Endothelial cell of hepatic sinusoid (primary cell): Measurements from ENCODE around the gene TMEM273.

ENCODE experiments used
- in situ Hi-C: cut with HindIII; loops from 2 replicates; pipeline ENCODE4 v1.10.0; 2017; ENCODE audit warnings: low sequenced_read_pairs

The TMEM273 gene, protein sequence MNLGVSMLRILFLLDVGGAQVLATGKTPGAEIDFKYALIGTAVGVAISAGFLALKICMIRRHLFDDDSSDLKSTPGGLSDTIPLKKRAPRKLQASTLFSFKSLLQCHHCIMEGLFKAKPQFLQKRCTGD

DNA sequence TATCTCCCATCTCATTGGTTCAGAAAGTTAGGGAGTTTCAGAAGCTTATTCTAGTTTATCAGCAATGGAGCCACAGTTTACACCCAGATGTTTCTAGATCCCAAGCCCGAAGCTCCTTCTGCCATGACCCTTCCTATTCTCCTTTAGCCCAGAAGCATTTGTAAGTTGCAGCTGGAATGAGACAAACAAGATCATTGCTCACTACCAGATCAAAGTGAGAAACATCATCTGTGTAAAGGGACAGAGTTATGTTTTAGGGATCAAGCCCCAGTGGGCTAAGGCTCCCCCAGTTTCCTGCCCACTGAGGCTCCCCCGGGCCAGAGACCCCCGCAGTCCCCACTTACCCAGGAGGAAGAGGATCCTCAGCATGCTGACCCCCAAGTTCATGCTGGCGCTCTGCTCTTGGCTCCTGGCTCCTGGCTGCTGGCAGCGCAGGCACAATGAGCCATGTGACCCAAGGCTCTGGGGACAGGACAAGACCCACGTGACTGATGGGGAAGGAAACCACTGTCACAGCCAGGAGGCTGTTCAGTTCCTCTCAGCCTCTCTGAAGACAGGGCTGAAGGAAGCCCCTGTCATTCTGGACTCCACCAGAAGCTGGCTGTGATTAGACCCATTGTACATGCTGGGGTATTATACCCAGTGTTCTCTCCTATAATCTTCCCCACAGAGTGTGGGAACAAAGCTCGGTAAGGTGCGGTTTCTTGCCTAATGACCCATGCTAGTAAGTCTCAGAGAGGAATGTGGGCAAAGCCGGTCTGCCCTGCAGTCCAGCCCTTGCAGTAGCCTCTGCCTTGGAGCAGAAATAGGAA, at the start of gene TMEM273:
Gene TMEM273 (minus strand): TSS at position 442 of the 812 bp plus-strand sequence. CDS start 55 bp downstream, at position 387.
- in situ Hi-C loops, result no loop called here

DNA sequence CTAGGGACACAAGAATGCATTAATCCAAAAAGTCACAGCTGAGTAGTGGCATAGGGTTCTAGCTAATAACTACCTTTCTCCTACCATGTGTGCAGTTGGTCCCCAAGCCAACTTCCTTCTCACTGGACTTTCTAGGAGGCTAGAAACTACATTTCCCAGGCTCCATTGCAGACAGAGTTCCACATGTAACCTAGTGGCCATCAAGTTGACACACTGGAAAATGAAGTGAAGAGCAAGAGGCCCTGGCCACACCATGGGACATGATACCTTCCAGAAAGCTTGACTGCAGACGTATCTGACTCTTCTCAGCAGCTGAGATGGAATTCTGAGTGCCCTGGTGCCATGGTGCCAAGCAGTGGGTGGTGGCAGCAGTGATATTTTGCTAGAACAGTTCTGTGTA, 49.8 kb upstream of the TMEM273 start:
- in situ Hi-C loops, result loop anchor here (25.0 kb wide), 1 partner anchor 151 kb away; no protein-coding TSS in a partner anchor

DNA sequence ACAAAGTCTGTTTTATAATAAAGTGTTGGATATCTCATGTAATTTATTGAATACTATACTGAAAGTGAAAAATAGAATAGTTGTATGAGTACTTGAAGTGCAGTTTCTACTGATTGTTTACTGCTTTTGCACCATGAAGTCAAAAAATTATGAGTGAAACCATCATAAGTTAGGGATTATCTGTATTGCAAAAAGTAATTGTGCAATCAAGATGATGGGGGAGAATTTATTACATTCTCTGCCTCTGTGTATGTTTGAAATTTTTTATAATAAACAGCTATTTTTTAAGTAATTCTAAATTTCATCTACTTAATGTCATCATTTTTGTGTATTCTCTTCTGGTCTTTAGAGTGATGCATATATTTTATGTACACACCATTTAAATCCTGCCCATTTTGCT, 47.2 kb upstream of the TMEM273 start:
- in situ Hi-C loops, result loop anchor here (25.0 kb wide), 1 partner anchor 148 kb away; no protein-coding TSS in a partner anchor

DNA sequence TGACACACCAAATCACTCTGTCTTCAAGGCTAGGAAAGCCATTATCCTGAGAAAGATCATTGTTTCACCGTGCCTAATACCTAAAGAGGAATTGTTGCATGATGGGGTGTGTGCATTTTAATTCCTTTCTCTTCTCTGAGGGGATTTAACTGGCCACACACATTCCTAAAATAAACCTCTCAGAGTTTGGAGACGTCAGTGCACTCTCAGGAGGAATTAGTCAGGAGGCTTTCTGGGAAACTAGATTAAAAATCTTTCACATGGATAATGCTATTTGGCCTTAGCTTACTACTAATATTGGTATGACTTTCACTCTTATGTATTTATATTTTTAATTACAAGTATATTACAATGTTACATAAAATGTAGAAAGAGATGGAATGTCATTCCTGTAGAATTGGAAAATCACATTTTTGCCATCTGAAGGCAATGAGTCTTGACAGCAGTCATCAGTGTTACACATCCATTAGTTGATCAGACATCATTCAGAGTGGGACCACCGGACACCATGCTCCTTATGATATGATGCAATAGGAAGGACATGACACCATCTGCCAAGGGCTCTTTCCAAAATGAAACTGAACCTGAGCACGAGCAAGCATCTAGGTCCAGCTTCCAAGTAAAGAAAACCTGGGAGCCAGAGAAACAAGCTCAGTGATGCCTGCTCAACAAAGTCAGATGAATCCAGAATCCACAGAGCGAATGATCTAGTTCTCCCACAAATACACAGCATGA, 43.1 kb upstream of the TMEM273 start:
- in situ Hi-C loops, result loop anchor here (25.0 kb wide), 1 partner anchor 144 kb away; no protein-coding TSS in a partner anchor

DNA sequence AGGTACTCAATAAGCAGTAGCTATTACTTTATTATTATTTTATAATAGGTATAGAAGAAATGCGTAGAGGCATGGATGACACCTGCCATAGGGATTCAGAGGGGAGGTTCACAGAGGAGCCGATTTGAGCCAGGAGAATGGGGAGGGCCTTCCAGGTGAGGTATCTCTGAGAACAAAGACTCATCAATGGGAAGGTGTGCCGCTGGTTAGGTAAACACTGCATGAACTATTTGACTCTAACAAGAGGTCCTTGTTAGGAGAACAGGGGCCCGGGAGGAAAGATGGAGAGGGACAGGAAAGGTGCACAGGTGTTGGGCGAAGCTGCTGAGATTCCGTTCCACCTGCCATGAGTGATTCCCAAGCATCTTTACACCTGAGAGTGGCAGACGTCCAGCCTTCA, 41.8 kb upstream of the TMEM273 start:
- in situ Hi-C loops, result loop anchor here (25.0 kb wide), 1 partner anchor 143 kb away; no protein-coding TSS in a partner anchor

DNA sequence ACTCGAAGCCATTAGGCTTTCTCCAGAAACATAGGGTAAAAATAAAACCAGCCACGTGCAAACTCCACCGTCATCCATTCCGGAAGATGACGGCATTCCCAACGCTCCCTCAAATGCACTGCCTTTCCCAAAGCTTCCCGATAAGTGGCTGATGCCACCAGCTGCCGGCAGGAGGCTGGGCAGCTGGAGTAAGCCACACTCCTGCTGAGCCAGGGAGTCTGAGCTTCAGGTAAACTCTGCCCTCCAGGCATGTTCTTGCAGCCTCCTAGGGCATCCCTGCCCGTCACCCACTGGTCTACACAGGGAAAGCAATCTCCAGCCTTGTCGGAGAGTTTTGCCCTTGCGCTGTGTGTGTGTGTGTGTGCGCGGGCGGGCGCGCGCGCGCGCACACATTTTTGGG, 40.5 kb upstream of the TMEM273 start:
- in situ Hi-C loops, result loop anchor here (10.0 to 25.0 kb wide), 2 partner anchors 66 to 141 kb away; partner anchors contain the start of gene C10orf71

DNA sequence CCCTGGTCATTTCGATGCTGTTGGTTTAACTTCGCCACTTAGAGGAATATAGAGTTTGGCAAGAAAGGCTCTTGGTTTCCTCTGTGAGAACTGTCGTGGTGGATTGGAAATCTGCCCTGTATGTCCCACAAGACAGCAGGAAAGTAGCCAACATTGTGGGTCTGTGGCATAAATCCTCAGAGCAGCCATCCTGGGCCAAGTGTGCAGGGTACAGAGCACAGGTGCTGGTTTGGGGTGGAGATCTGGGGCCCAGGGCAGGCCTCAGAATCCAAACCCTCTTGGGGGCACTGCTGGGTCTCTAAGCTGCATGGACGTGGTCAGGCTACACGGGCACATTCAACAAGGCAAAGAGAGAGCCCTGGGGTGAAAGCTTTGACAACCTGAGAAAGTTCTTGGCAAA, 39.2 kb upstream of the TMEM273 start:
- in situ Hi-C loops, result loop anchor here (10.0 to 25.0 kb wide), 2 partner anchors 67 to 140 kb away; partner anchors contain the start of gene C10orf71

DNA sequence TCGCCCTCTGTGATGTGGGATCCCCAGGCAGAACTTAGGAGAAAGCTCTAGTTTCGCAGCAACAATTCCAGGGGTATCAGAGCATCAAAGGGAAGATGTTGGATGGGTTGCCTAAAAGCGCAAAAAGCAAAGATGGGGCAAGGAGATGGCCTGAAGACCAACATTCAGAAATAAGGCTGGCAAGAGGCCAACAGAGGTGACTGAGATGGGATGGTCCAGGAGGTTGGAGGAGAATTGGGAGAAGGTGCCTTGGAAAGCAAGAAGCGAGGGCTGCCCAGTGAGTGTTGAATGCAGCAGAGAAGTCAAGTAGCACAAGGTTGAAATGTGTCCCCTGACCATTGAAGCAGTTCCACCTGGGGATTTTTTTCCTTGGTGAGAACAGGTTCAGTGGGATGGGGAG, 38.4 kb upstream of the TMEM273 start:
- in situ Hi-C loops, result loop anchor here (10.0 to 25.0 kb wide), 2 partner anchors 68 to 139 kb away; partner anchors contain the start of gene C10orf71

DNA sequence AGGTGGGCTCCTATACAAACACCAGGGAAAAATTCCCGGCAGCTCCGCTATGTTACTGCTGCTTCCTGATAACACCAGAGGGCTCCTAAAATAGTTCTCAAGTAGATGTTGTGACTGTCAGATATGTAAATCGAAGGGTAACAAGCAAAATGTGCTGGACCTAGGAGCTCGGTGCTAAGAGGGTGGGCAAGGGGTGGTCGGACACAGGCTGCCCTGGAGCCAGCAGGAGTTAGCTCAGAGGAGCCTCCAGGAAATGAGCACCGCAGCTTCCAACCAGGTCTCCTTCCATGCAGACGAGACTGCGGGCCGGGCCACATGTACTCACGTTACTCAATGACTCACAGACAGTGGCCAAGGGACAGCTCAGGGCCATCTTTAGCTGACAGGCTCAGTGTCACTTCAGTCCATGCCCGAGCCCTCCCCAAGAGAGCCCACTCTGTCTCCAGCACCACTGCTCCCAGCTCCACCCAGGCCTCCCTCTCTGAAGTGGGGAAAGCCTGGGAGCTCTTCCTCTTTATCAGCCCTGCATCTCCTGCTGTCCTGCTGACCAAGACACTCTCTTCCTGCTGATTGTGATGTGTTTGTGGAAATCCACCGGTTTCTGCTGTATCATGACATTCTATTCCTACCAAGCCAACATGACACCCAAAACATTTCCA, 37.2 kb upstream of the TMEM273 start:
- in situ Hi-C loops, result loop anchor here (10.0 to 25.0 kb wide), 2 partner anchors 69 to 138 kb away; partner anchors contain the start of gene C10orf71

DNA sequence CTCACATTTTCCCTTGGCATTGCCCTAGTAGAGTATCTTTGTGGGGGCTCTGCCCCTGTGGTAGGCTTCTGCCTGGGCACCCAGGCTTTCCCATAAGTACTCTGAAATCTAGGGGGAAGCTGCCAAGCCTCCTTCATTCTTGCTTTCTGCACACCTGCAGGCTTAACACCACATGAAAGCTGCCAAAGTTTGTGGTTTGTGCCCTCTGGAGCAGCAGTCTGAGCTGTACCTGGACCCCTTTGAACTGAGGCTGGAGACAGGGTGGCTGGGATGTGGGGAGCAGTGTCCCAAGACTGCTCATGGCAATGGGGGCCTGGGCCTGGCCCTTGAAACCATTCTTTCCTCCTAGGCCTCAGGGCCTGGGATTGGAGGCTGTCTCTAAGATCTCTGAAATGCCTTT, 35.0 kb upstream of the TMEM273 start:
- in situ Hi-C loops, result loop anchor here (10.0 kb wide), 1 partner anchor 72 kb away; the partner anchor contains the start of gene C10orf71

DNA sequence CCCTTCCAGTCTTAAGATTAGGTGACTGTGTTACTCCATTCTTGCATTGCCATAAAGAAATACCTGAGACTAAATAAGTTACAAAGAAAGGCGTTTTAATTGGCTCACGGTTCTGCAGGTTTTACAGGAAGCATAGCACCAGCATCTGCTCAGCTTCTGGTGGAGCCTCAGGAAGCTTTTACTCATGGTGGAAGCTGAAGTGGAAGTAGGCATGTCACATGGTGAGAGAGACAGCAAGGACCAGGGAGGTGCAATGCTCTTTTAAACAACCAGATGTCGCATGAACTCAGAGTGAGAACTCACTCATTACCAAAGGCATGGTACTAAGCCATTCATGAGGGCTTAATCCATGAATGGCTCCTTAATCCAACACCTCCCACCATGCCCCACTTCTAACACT, 34.0 kb upstream of the TMEM273 start:
- in situ Hi-C loops, result loop anchor here (10.0 kb wide), 1 partner anchor 73 kb away; the partner anchor contains the start of gene C10orf71

DNA sequence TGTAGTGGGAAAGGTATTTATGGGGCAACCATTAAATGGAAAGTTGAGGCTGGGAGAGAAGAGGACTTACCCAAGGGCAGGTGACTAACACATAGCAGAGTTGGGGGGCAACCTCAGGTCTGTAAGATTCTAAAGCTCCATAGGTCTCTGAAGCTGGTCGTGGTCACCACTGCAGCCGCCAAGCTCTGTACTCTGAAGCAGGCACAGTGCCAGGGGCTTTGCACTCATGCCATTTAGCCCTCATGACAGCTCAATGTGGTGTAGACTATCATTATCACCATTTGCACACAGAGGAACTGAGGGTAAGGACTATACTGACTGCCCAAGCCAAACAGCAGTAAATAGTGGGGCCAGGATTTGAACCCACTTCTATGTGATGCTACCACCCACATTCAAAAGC, 32.5 kb upstream of the TMEM273 start:
- in situ Hi-C loops, result loop anchor here (10.0 kb wide), 1 partner anchor 74 kb away; the partner anchor contains the start of gene C10orf71

DNA sequence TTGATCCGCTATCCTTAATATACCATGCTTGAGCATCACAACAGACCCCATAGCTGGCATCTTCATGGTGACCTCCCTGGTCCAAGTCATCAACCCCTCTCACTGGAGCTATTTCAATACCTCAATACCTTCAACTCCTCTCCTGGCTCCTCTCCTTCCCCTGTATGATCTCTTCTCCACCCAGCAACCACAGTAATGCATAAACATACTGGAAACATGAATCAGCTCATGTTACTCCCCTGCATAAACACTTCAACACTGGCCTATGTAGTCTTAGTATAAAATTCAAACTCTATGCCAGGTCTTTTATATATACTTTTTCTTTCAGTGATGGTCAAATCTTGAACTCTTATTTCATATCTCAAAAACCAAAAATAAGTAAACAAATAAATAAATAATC, 31.8 kb upstream of the TMEM273 start:
- in situ Hi-C loops, result loop anchor here (10.0 kb wide), 1 partner anchor 75 kb away; the partner anchor contains the start of gene C10orf71

DNA sequence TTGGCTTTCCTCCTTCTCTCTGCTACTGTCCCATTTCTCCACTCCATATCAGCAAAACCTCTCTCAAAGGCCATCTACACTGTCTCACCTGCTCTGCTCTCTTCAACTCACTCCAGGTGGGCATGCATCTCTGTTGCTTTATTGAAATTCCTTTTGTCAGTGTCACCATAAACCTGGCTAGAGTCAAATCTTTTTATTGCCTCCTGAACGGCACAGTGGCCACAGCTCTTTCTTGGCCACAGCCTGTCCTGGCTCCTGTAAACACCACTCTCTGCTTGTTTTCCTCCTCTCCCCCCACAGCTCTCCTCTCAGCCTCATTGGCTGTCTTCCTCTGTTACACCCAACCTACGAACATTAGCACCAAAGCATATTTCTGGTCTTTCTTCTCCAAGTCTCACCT, 31.1 kb upstream of the TMEM273 start:
- in situ Hi-C loops, result no loop called here

DNA sequence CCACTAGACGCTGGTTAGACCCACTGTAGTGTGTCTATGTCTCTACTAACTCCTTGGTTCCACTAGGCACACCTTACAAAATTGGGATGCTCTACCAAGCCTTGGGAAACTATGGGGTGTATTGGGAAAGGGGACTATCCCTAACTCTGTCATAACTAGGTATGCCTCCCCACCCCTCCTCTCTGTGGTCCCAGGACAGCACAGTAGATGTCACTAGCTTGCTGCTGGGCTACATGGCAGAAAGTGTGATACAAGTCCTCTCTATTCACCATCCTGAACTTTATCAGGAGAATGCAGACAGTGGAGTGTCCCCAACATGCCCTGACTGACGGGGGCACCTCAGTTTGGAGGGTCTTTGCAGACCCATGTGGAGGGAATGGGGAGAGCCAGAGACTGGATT, 30.3 kb upstream of the TMEM273 start:
- in situ Hi-C loops, result no loop called here

DNA sequence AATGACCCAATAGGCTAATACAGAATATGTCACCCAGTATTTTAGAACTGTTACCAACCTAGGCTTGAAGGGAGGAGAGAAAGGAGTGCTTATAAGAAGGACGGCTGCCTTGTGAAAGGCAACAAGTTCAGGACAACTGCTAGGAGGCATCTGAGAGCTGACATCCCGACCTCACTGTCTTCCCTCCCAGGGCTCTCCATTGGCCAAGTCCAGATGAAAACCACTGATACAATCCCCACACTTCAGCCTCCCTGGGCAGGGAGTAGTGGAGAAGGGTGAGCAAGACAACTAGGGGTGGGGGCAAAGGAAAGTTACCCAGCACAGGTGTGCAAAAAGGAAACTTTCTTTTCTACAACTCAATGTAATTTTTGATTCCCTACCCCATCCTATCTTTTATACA, 29.5 kb upstream of the TMEM273 start:
- in situ Hi-C loops, result no loop called here

DNA sequence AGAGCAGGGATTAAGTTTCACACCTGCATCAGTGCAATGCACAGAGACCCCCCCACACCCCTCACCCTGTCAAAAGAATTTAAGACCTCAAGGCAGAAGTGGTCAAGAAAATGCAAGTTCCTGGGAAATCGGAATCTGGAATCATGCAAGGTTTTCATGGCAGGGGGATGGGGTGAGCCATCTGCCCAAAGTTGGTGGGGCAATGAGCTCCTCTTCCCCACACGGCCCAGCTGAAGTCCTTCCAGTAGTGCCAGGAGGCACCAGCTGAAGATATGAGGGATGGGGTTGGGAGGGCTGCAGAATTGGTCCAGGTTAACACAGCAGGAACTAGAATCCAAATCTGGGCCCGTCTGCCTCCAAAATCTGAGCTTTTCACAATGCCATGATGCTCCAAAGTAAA, 25.0 kb upstream of the TMEM273 start:
- in situ Hi-C loops, result no loop called here

DNA sequence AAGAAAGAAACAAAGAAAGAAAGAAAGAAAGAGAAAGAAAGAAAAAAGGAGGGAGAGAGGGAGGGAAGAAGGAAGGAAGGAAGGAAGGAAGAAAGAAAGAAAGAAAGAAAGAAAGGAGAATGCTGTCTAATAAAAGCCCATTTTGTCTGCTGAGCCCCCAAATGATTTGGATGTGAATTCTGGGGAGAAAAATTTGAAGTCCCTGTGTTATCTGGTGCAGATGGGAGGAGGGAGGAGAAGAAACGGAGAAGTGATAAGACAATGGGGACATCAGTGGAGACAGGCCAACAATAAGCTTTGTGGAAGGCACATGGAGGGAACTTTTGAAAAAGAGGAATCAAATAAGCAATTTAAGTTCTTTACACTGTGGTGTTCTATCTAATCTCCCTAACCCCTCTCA, 24.6 kb upstream of the TMEM273 start:
- in situ Hi-C loops, result no loop called here

DNA sequence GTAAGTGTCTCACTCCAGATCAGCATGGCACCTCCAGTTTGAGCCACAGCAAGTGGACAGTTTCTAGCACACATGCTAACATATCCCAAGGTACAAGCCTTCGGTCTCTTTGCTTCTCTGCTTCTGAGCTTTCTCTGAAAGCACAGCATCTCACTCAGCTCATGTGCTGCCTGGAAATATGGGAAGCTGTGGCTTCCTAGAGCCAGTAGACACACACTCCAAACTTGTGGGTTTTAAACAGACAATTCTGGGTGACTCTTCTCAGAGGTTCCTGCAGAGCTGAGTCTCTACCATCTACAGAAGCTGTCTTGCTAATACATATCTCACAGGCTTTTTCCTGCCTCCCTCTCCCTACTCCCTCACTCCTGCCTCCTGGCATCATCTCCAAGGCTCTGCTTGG, 23.9 kb upstream of the TMEM273 start:
- in situ Hi-C loops, result no loop called here

DNA sequence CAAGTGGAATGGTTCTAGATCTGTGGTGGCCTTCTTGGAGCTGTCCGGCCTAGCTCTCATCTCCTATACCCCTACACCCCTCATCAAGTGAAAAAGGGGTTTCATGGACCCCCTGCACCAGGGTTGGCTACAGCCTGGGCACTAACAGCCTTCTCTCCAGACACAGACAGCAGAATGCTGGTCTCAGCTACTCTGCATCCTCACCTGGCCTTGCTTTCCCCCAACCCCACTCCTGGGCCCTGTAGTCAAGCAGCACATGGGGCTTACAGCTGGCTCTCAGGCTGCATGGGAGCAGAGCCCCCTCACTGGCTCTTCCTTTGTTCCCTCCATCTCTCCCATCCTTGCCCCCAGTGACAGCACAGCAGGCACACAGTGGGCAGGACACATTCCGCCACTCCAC, 20.8 kb upstream of the TMEM273 start:
- in situ Hi-C loops, result no loop called here
